IMR-90 (cell line): ENCODE data around the gene S100A2. TPM values are rescaled to one million over a fixed set of nuclear protein-coding genes. Genes with fewer than 3 reads are reported as not detected.

Experiments
- ATAC-seq: fragments of 200-7000 bp; cut with Tn5 transposase; 2 replicates; pipeline ENCODE4 v1.9.1; 2020; ENCODE audit warnings: low read depth, mild to moderate bottlenecking, moderate library complexity
- BruUV-seq: library from RNA; stranded (reverse); fragments of 400-500 nt; replicated peaks from 2 replicates; lab custom pipeline; 2021; lab: Mats Ljungman, UMichigan
- CTCF ChIA-PET: fragments of 300-600 bp; formaldehyde crosslinking; extraction: SDS; loops from one replicate; lab custom pipeline; 2021; ENCODE audit warnings: antibody characterized with exemption; lab: Yijun Ruan, JAX
- POLR2A ChIA-PET: fragments of 300-600 bp; sonication (Branson Sonifier 250); formaldehyde crosslinking; loops from one replicate; lab custom pipeline; 2022; ENCODE audit warnings: antibody characterized with exemption; ENCODE audit not compliant: unreplicated experiment; lab: Charles Lee
- DNase-seq: peaks from one replicate; pipeline ENCODE4 v3.0.0; 2013
- H2AFZ ChIP-seq: replicated peaks from 2 replicates; pipeline ENCODE3; 2013; ENCODE audit warnings: low read length, mild to moderate bottlenecking; ENCODE audit not compliant: poor library complexity
- H2AK5ac ChIP-seq: 2 replicates; pipeline ENCODE4 v1.6.1; 2013; ENCODE audit warnings: low read depth, low read length, inconsistent platforms
- H2AK9ac ChIP-seq: replicated peaks from 2 replicates; pipeline ENCODE3; 2013; ENCODE audit warnings: mild to moderate bottlenecking, low read depth, low read length, moderate library complexity; ENCODE audit not compliant: poor library complexity
- H2BK120ac ChIP-seq: 2 replicates; pipeline ENCODE4 v1.6.1; 2013; ENCODE audit warnings: low read depth, low read length, inconsistent platforms
- H2BK15ac ChIP-seq: 3 replicates; pipeline ENCODE4 v1.6.1; 2013; ENCODE audit warnings: low read depth, low read length, inconsistent platforms
- H2BK20ac ChIP-seq: 2 replicates; pipeline ENCODE4 v1.6.1; 2013; ENCODE audit warnings: low read depth, mild to moderate bottlenecking, inconsistent platforms, low read length, moderate library complexity
- H2BK5ac ChIP-seq: 2 replicates; pipeline ENCODE4 v1.6.1; 2013; ENCODE audit warnings: mild to moderate bottlenecking, low read depth, low read length, inconsistent platforms; ENCODE audit not compliant: poor library complexity, severe bottlenecking
- H3K14ac ChIP-seq: replicated peaks from 2 replicates; pipeline ENCODE4 v1.6.1; 2013; ENCODE audit warnings: low read depth, low read length, inconsistent platforms
- H3K18ac ChIP-seq: 2 replicates; pipeline ENCODE4 v1.6.1; 2013; ENCODE audit warnings: low read depth, low read length, control low read depth
- H3K23ac ChIP-seq: 2 replicates; pipeline ENCODE4 v1.6.1; 2013; ENCODE audit warnings: low read depth, low read length, inconsistent platforms
- H3K27ac ChIP-seq: 2 replicates; pipeline ENCODE4 v1.5.1; 2013; ENCODE audit warnings: mild to moderate bottlenecking, control low read depth, low read length; ENCODE audit not compliant: insufficient read depth
- H3K27me3 ChIP-seq: 2 replicates; pipeline ENCODE4 v1.6.1; 2013; ENCODE audit warnings: low read length; ENCODE audit not compliant: control insufficient read depth, insufficient read depth
- H3K36me3 ChIP-seq: 2 replicates; pipeline ENCODE4 v1.6.1; 2013; ENCODE audit warnings: low read length, mixed read lengths; ENCODE audit not compliant: control insufficient read depth, insufficient read depth
- H3K4ac ChIP-seq: 2 replicates; pipeline ENCODE4 v1.6.1; 2013; ENCODE audit warnings: low read depth, low read length, inconsistent platforms
- H3K4me1 ChIP-seq: 2 replicates; pipeline ENCODE4 v1.6.1; 2013; ENCODE audit warnings: low read length, mixed read lengths; ENCODE audit not compliant: control insufficient read depth, insufficient read depth
- H3K4me2 ChIP-seq: 2 replicates; pipeline ENCODE4 v1.6.1; 2013; ENCODE audit warnings: low read depth, mild to moderate bottlenecking, control low read depth, low read length, moderate library complexity
- H3K4me3 ChIP-seq: 2 replicates; pipeline ENCODE4 v1.5.1; 2013; ENCODE audit warnings: low read depth, mild to moderate bottlenecking, control low read depth, low read length, moderate library complexity; ENCODE audit not compliant: insufficient read depth
- H3K56ac ChIP-seq: 2 replicates; pipeline ENCODE4 v1.6.1; 2013; ENCODE audit warnings: low read length, inconsistent platforms; ENCODE audit not compliant: insufficient read depth; ENCODE audit errors: extremely low read depth
- H3K79me1 ChIP-seq, 2 experiments: 2 replicates each; pipeline ENCODE4 v1.6.1; 2013; ENCODE audit warnings: low read length in 2 of 2, inconsistent platforms in 1 of 2, low read depth in 1 of 2
- H3K9ac ChIP-seq: 2 replicates; pipeline ENCODE4 v1.6.1; 2013; ENCODE audit warnings: low read depth, low read length, control low read depth
- H3K9me1 ChIP-seq: 2 replicates; pipeline ENCODE4 v1.6.1; 2013; ENCODE audit warnings: low read length, inconsistent platforms; ENCODE audit not compliant: insufficient read depth
- H3K9me3 ChIP-seq: 2 replicates; pipeline ENCODE4 v1.6.1; 2013; ENCODE audit warnings: low read length; ENCODE audit not compliant: control insufficient read depth, insufficient read depth
- H4K20me1 ChIP-seq: 2 replicates; pipeline ENCODE4 v1.6.1; 2013; ENCODE audit warnings: low read length, inconsistent platforms; ENCODE audit not compliant: insufficient read depth
- H4K5ac ChIP-seq: 2 replicates; pipeline ENCODE4 v1.6.1; 2013; ENCODE audit warnings: mild to moderate bottlenecking, low read depth, low read length, control low read depth
- H4K8ac ChIP-seq, 2 experiments: 2 replicates each; pipeline ENCODE4 v1.6.1; 2013; ENCODE audit warnings: low read depth in 2 of 2, low read length in 2 of 2, control low read depth in 1 of 2, inconsistent platforms in 1 of 2
- H4K91ac ChIP-seq: 2 replicates; pipeline ENCODE4 v1.6.1; 2013; ENCODE audit warnings: low read depth, low read length, inconsistent platforms; ENCODE audit not compliant: insufficient read depth
- CEBPB ChIP-seq: IDR thresholded peaks from 2 replicates; pipeline ENCODE4 v1.6.1; 2012; ENCODE audit warnings: low read depth, low read length, improper control_type of control experiment
- RAD21 ChIP-seq: IDR thresholded peaks from 2 replicates; pipeline ENCODE4 v1.6.1; 2012; ENCODE audit warnings: low read length, improper control_type of control experiment
- WGBS, 2 experiments: methylation state at CpG; one replicate each; pipeline versions ENCODE4 v1.1.5 to v1.1.7; 2013; ENCODE audit warnings: missing lambda C conversion rate in 2 of 2; ENCODE audit not compliant: insufficient read length in 1 of 2; ENCODE audit errors: extremely low coverage in 2 of 2; 5-methylcytosine and 5-hydroxymethylcytosine counted together
- dilution Hi-C: fragments of 300-500 bp; cut with HindIII; formaldehyde crosslinking; loops from one replicate; pipeline ENCODE4 v1.14.3; 2018; ENCODE audit warnings: low sequenced_read_pairs; ENCODE audit not compliant: unreplicated experiment
- in situ Hi-C: fragments of 300-500 bp; cut with MboI; formaldehyde crosslinking; loops from 3 replicates; pipeline ENCODE4 v1.14.3; 2019; ENCODE audit warnings: low sequenced_read_pairs, inconsistent platforms, mixed read lengths
- intact Hi-C: fragments of 100-400 bp; cut with micrococcal nuclease; formaldehyde crosslinking; loops from 2 replicates; pipeline ENCODE4 v1.10.0; 2022
- polyA plus RNA-seq, 3 experiments: library from polyadenylated mRNA; depleted of rRNA; stranded (reverse); fragments of >200 nt; gene quantifications; 2 replicates each; pipeline ENCODE4 v1.2.3, GENCODE V29; 2012; ENCODE audit warnings: low replicate concordance in 1 of 3
- total RNA-seq: library from RNA; depleted of rRNA; stranded (reverse); fragments of >200 nt; gene quantifications from 2 replicates; pipeline ENCODE4 v1.2.3, GENCODE V29; 2012

Gene S100A2
- total and polyA plus RNA-seq, 2 of the 4 experiments (the other 2 are of a cell fraction) = 3.6 to 7.9 TPM

DNA sequence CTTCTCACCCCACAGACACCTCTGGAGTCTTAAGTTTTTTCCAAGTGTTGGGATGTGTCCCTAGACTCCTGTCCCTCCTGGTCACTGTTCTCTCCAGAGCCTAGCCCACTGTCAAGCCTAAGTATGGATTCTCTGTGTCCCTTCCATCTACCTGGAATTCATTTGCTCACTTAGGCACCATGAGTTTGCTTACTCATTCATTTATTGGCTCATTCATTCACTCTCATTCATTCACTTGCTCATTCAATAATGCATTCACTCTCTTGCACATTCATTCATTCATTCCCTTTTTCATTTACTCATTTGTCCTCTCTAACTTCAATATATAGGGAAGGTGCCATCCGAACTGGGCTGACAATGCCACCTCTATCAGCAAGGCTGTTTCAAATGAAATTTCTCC lies 45.7 kb upstream of the S100A2 start:
- no peak overlapping the region for H2AFZ ChIP-seq
- H3K36me3 ChIP-seq = peaks cover 18% of the 10 kb centered on the region
- ATAC-seq (no peak), DNase-seq (no peak)
- ChIA-PET CTCF (interaction anchor here (0.7 to 1.2 kb wide), 2 partner anchors 16 to 39 kb away, joined by 4 read pairs; partner anchors contain the start of gene S100A13), POLR2A (interaction anchor here (1.5 kb wide), 1 partner anchor 76 kb away, joined by 6 read pairs; no protein-coding TSS in a partner anchor)
- TF ChIP-seq CEBPB = no peak
- no peak for TF ChIP-seq RAD21
- peaks cover 17% of the 10 kb centered on the region for H3K9me1 ChIP-seq
- intact Hi-C loops (no loop called here), in situ Hi-C loops (no loop called here), dilution Hi-C loops (no loop called here)
- peak overlapping the region; percentile 92 for H2AK5ac ChIP-seq
- H4K5ac ChIP-seq = no peak overlapping the region
- peak overlapping the region; percentile 94 for H3K4me2 ChIP-seq
- H3K9me3 ChIP-seq = no peaks in the 10 kb centered on the region
- H3K23ac ChIP-seq = peak overlapping the region; percentile 93
- peak overlapping the region; percentile 42; the same call in 1 of the 2 replicates for H2BK120ac ChIP-seq
- peak overlapping the region; percentile 95; the same call in 1 of the 2 replicates for H3K27ac ChIP-seq
- H2BK5ac ChIP-seq = peak overlapping the region; percentile 90
- H2BK20ac ChIP-seq = peak overlapping the region; percentile 21; the same call in 1 of the 2 replicates
- peaks cover 42% of the 10 kb centered on the region for H3K4me1 ChIP-seq
- H2AK9ac ChIP-seq = peak overlapping the region; percentile 99
- BruUV-seq = no TSS peak
- H3K79me1 ChIP-seq = peaks cover 15 to 63% of the 10 kb centered on the region in 2 experiments
- peak overlapping the region; percentile 90 for H3K4ac ChIP-seq
- H4K20me1 ChIP-seq = peaks cover 11% of the 10 kb centered on the region; the same call in 1 of the 2 replicates
- no peaks in the 10 kb centered on the region for H3K27me3 ChIP-seq
- H4K91ac ChIP-seq = peak overlapping the region; percentile 88
- H3K18ac ChIP-seq = no peak overlapping the region
- H3K4me3 ChIP-seq = peak overlapping the region; percentile 96
- H4K8ac ChIP-seq = peak overlapping the region; percentile 73 to 82; a peak in 2 of 4 replicates
- peak overlapping the region; percentile 99 for H3K9ac ChIP-seq
- no peak overlapping the region; the same call in 2 of the 3 replicates for H2BK15ac ChIP-seq
- H3K56ac ChIP-seq = peak overlapping the region; percentile 75; the same call in 1 of the 2 replicates
- WGBS, 2 experiments = no CpG with 5 or more reads among the region's 1 CpG
- H3K14ac ChIP-seq = peak overlapping the region; percentile 93
